Measurements from ENCODE around the gene SARNP.

Gene SARNP

DNA sequence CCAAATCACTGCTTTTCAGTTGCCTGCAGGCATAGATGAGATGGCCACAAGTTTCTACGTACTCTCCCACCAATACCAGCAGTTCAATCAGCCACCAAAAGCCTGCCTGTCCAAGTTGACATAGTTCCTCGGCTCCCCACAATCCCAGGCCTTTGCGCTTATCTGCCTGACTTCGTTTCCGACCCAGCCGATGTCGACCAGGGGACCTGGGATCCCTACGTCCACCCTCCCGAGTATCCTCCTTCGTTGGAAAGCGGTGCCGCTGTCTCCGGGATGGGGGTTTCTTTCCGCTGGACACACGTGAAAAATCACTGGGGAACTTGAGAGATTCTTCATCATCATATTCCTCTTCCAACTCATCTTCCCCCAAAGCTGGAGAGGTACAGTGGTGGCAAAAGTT is 10.3 kb upstream of the SARNP start:
- TF ChIP-seq EZH2phosphoT487 (IDR thresholded peaks at IDR 0.05; ENCODE audit: low read depth) (no peak), CTCF (IDR thresholded peaks at IDR 0.05; ENCODE audit: low read depth, low read length) (no peak)
- H3K4me2 ChIP-seq (ENCODE audit: low read length): no peak overlapping the region
- no peaks in the 10 kb centered on the region; the same call in 1 of the 2 replicates for H4K20me1 ChIP-seq (ENCODE audit: insufficient read depth, low read length)
- no peak overlapping the region for H2AFZ ChIP-seq (ENCODE audit: low read depth, low read length)
- no peaks in the 10 kb centered on the region for H3K9me3 ChIP-seq (ENCODE audit: insufficient read depth, low read length)
- H3K9ac ChIP-seq (ENCODE audit: low read length): no peak overlapping the region
- no peak overlapping the region for H3K27ac ChIP-seq (ENCODE audit: low read length)
- H3K36me3 ChIP-seq (replicated peaks; ENCODE audit: low read depth, low read length): peaks cover 26% of the 10 kb centered on the region
- H3K27me3 ChIP-seq (ENCODE audit: low read depth, low read length): no peaks in the 10 kb centered on the region
- peaks cover 55% of the 10 kb centered on the region for H3K79me2 ChIP-seq (ENCODE audit: low read length)
- no peak overlapping the region for H3K4me3 ChIP-seq (ENCODE audit: low read length)
- peaks cover 25% of the 10 kb centered on the region for H3K4me1 ChIP-seq (ENCODE audit: low read length)

GRCh38 chr12:55824726-55825125 is 7.2 kb upstream of the SARNP start:
- H3K9ac ChIP-seq (ENCODE audit: low read length): no peak overlapping the region
- no peak overlapping the region for H3K4me3 ChIP-seq (ENCODE audit: low read length)

GRCh38 chr12:55823419-55823818 is 5.9 kb upstream of the SARNP start:
- Histone ChIP-seq H3K36me3 (replicated peaks; ENCODE audit: low read depth, low read length) (peaks cover 63% of the 10 kb centered on the region), H3K79me2 (ENCODE audit: low read length) (peaks cover 49% of the 10 kb centered on the region)
- no peak for TF ChIP-seq CTCF (IDR thresholded peaks at IDR 0.05; ENCODE audit: low read depth, low read length)
- TF ChIP-seq EZH2phosphoT487 (IDR thresholded peaks at IDR 0.05; ENCODE audit: low read depth): no peak

More at GRCh38 chr12:55824726-55825125, 7.2 kb upstream of the SARNP start:
- H3K36me3 ChIP-seq (replicated peaks; ENCODE audit: low read depth, low read length): peaks cover 55% of the 10 kb centered on the region
- H3K4me1 ChIP-seq (ENCODE audit: low read length): peaks cover 17% of the 10 kb centered on the region
- H3K27me3 ChIP-seq (ENCODE audit: low read depth, low read length): no peaks in the 10 kb centered on the region
- H3K4me2 ChIP-seq (ENCODE audit: low read length): no peak overlapping the region
- H3K27ac ChIP-seq (ENCODE audit: low read length): no peak overlapping the region
- H3K79me2 ChIP-seq (ENCODE audit: low read length): peaks cover 44% of the 10 kb centered on the region
- no peaks in the 10 kb centered on the region for H3K9me3 ChIP-seq (ENCODE audit: insufficient read depth, low read length)
- TF ChIP-seq EZH2phosphoT487 (IDR thresholded peaks at IDR 0.05; ENCODE audit: low read depth): no peak
- no peak for TF ChIP-seq CTCF (IDR thresholded peaks at IDR 0.05; ENCODE audit: low read depth, low read length)
- H2AFZ ChIP-seq (ENCODE audit: low read depth, low read length): no peak overlapping the region
- no peaks in the 10 kb centered on the region; the same call in 1 of the 2 replicates for H4K20me1 ChIP-seq (ENCODE audit: insufficient read depth, low read length)

GRCh38 chr12:55822228-55822627 is 4.7 kb upstream of the SARNP start:
- H3K79me2 ChIP-seq (ENCODE audit: low read length): peaks cover 44% of the 10 kb centered on the region
- no peaks in the 10 kb centered on the region for H3K9me3 ChIP-seq (ENCODE audit: insufficient read depth, low read length)
- no peak overlapping the region for H3K4me2 ChIP-seq (ENCODE audit: low read length)
- no peak overlapping the region for H3K4me3 ChIP-seq (ENCODE audit: low read length)
- H4K20me1 ChIP-seq (ENCODE audit: insufficient read depth, low read length): no peaks in the 10 kb centered on the region; the same call in 1 of the 2 replicates
- TF ChIP-seq CTCF (IDR thresholded peaks at IDR 0.05; ENCODE audit: low read depth, low read length) (peak; percentile 37), EZH2phosphoT487 (IDR thresholded peaks at IDR 0.05; ENCODE audit: low read depth) (no peak)
- H3K36me3 ChIP-seq (replicated peaks; ENCODE audit: low read depth, low read length): peaks cover 51% of the 10 kb centered on the region
- H3K4me1 ChIP-seq (ENCODE audit: low read length): peaks cover 9% of the 10 kb centered on the region
- no peak overlapping the region for H3K27ac ChIP-seq (ENCODE audit: low read length)
- H3K9ac ChIP-seq (ENCODE audit: low read length): no peak overlapping the region
- no peaks in the 10 kb centered on the region for H3K27me3 ChIP-seq (ENCODE audit: low read depth, low read length)
- H2AFZ ChIP-seq (ENCODE audit: low read depth, low read length): no peak overlapping the region

More at GRCh38 chr12:55823419-55823818, 5.9 kb upstream of the SARNP start:
- no peak overlapping the region for H3K4me3 ChIP-seq (ENCODE audit: low read length)
- H4K20me1 ChIP-seq (ENCODE audit: insufficient read depth, low read length): no peaks in the 10 kb centered on the region; the same call in 1 of the 2 replicates
- no peak overlapping the region for H2AFZ ChIP-seq (ENCODE audit: low read depth, low read length)
- H3K4me2 ChIP-seq (ENCODE audit: low read length): no peak overlapping the region
- peaks cover 20% of the 10 kb centered on the region for H3K4me1 ChIP-seq (ENCODE audit: low read length)
- H3K27ac ChIP-seq (ENCODE audit: low read length): no peak overlapping the region
- no peaks in the 10 kb centered on the region for H3K27me3 ChIP-seq (ENCODE audit: low read depth, low read length)
- H3K9ac ChIP-seq (ENCODE audit: low read length): no peak overlapping the region
- no peaks in the 10 kb centered on the region for H3K9me3 ChIP-seq (ENCODE audit: insufficient read depth, low read length)
